Stimulated activated naive B cell treated with anti-CD40 and anti-IgM and Interleukin-4, amounts not matched to agents 10 μg/mL and 1 μg/mL and 100 μg/mL, for 72 hours (primary cell): Measurements from ENCODE around the gene VWCE.

ENCODE experiments used
- ATAC-seq, 2 donors: fragments of 150-1000 bp; cut with Tn5 transposase; replicated peaks; 2 replicates each; pipeline ENCODE4 v1.10.0; 2021; ENCODE audit warnings: moderate library complexity in 1 of 2
- DNase-seq: peaks from one replicate; pipeline ENCODE4 v3.0.0; 2021
- H3K27ac Mint-ChIP-seq: one replicate; pipeline ENCODE4 v1.8.0; 2022; ENCODE audit warnings: mild to moderate bottlenecking, mixed read lengths
- H3K27me3 Mint-ChIP-seq, 2 donors: one replicate each; pipeline ENCODE4 v1.8.0; 2022; ENCODE audit warnings: mixed read lengths in 2 of 2
- H3K36me3 Mint-ChIP-seq, 2 donors: one replicate each; pipeline ENCODE4 v1.8.0; 2022; ENCODE audit warnings: mixed read lengths in 2 of 2, mild to moderate bottlenecking in 1 of 2
- H3K4me1 Mint-ChIP-seq, 2 donors: one replicate each; pipeline ENCODE4 v1.8.0; 2022; ENCODE audit warnings: mixed read lengths in 2 of 2, mild to moderate bottlenecking in 1 of 2
- H3K4me3 Mint-ChIP-seq, 2 donors: one replicate each; pipeline ENCODE4 v1.8.0; 2022; ENCODE audit warnings: mild to moderate bottlenecking in 2 of 2, mixed read lengths in 2 of 2, moderate library complexity in 1 of 2
- H3K9me3 Mint-ChIP-seq, 2 donors: one replicate each; pipeline ENCODE4 v1.8.0; 2022; ENCODE audit warnings: mixed read lengths in 2 of 2, mild to moderate bottlenecking in 1 of 2

Gene VWCE

GRCh38 chr11:61281581-61282250 lies 13.4 kb downstream of the VWCE start:
- Mint-ChIP-seq H3K27me3 (no peaks in the 10 kb centered on the region), H3K27ac (no peak overlapping the region), H3K4me1 (no peaks in the 10 kb centered on the region), H3K36me3 (peaks cover 40 to 51% of the 10 kb centered on the region in 2 donors), H3K4me3 (no peak overlapping the region), H3K9me3 (peaks cover 0 to 5% of the 10 kb centered on the region in 2 donors)
- DNase-seq (no peak), ATAC-seq (peak; percentile 55 to 72)

GRCh38 chr11:61280883-61281580 lies 14.1 kb downstream of the VWCE start:
- Mint-ChIP-seq H3K4me1 (no peaks in the 10 kb centered on the region), H3K4me3 (no peak overlapping the region), H3K27ac (no peak overlapping the region), H3K27me3 (no peaks in the 10 kb centered on the region), H3K36me3 (peaks cover 40 to 49% of the 10 kb centered on the region in 2 donors), H3K9me3 (peaks cover 0 to 5% of the 10 kb centered on the region in 2 donors)
- ATAC-seq (no peak), DNase-seq (no peak)

GRCh38 chr11:61279934-61280659 lies 15.0 kb downstream of the VWCE start:
- no peak for ATAC-seq
- H3K4me3 Mint-ChIP-seq: no peak overlapping the region
- no peaks in the 10 kb centered on the region for H3K4me1 Mint-ChIP-seq
- no peak overlapping the region for H3K27ac Mint-ChIP-seq
- H3K36me3 Mint-ChIP-seq: peaks cover 40 to 41% of the 10 kb centered on the region in 2 donors
- peaks cover 0 to 5% of the 10 kb centered on the region in 2 donors for H3K9me3 Mint-ChIP-seq
- no peak for DNase-seq
- no peaks in the 10 kb centered on the region for H3K27me3 Mint-ChIP-seq

- ATAC-seq (no peak), DNase-seq (no peak)
- peaks cover 0 to 2% of the 10 kb centered on the region in 2 donors for H3K9me3 Mint-ChIP-seq
- no peak overlapping the region for H3K4me3 Mint-ChIP-seq
- H3K27me3 Mint-ChIP-seq: no peaks in the 10 kb centered on the region
- no peak overlapping the region for H3K27ac Mint-ChIP-seq
- peaks cover 24 to 25% of the 10 kb centered on the region in 2 donors for H3K36me3 Mint-ChIP-seq
- no peaks in the 10 kb centered on the region for H3K4me1 Mint-ChIP-seq
Measured at GRCh38 chr11:61278001-61278470, 17.1 kb downstream of the VWCE start.

GRCh38 chr11:61277186-61278000 lies 17.7 kb downstream of the VWCE start:
- H3K9me3 Mint-ChIP-seq: peaks cover 0 to 2% of the 10 kb centered on the region in 2 donors
- no peak overlapping the region for H3K4me3 Mint-ChIP-seq
- DNase-seq (no peak), ATAC-seq (no peak)
- H3K27me3 Mint-ChIP-seq: no peaks in the 10 kb centered on the region
- peaks cover 22 to 25% of the 10 kb centered on the region in 2 donors for H3K36me3 Mint-ChIP-seq
- no peak overlapping the region for H3K27ac Mint-ChIP-seq
- H3K4me1 Mint-ChIP-seq: no peaks in the 10 kb centered on the region

GRCh38 chr11:61275191-61275590 lies 19.9 kb downstream of the VWCE start:
- no peak overlapping the region for H3K27ac Mint-ChIP-seq
- H3K36me3 Mint-ChIP-seq: peaks cover 8 to 13% of the 10 kb centered on the region in 2 donors
- H3K27me3 Mint-ChIP-seq: no peaks in the 10 kb centered on the region
- H3K4me1 Mint-ChIP-seq: no peaks in the 10 kb centered on the region
- DNase-seq (no peak), ATAC-seq (no peak)
- no peak overlapping the region for H3K4me3 Mint-ChIP-seq
- no peaks in the 10 kb centered on the region for H3K9me3 Mint-ChIP-seq

- Mint-ChIP-seq H3K36me3 (peaks cover 6 to 9% of the 10 kb centered on the region in 2 donors), H3K9me3 (no peaks in the 10 kb centered on the region), H3K27ac (no peak overlapping the region), H3K4me3 (no peak overlapping the region), H3K4me1 (no peaks in the 10 kb centered on the region), H3K27me3 (no peaks in the 10 kb centered on the region)
- DNase-seq (no peak), ATAC-seq (no peak)
Measured at GRCh38 chr11:61274084-61274483, 21.0 kb downstream of the VWCE start.

GRCh38 chr11:61273178-61274078 lies 21.7 kb downstream of the VWCE start:
- DNase-seq: no peak
- H3K4me3 Mint-ChIP-seq: no peak overlapping the region
- H3K9me3 Mint-ChIP-seq: no peaks in the 10 kb centered on the region
- no peak for ATAC-seq
- H3K36me3 Mint-ChIP-seq: peaks cover 5 to 7% of the 10 kb centered on the region in 2 donors
- no peak overlapping the region for H3K27ac Mint-ChIP-seq
- H3K27me3 Mint-ChIP-seq: no peaks in the 10 kb centered on the region
- no peaks in the 10 kb centered on the region for H3K4me1 Mint-ChIP-seq

GRCh38 chr11:61272731-61273130 lies 22.4 kb downstream of the VWCE start:
- Mint-ChIP-seq H3K27ac (no peak overlapping the region), H3K36me3 (no peaks in the 10 kb centered on the region), H3K9me3 (no peaks in the 10 kb centered on the region), H3K4me3 (no peak overlapping the region), H3K4me1 (no peaks in the 10 kb centered on the region), H3K27me3 (no peaks in the 10 kb centered on the region)
- DNase-seq (no peak), ATAC-seq (no peak)

- Mint-ChIP-seq H3K27ac (no peak overlapping the region), H3K4me1 (no peaks in the 10 kb centered on the region), H3K9me3 (no peaks in the 10 kb centered on the region), H3K27me3 (no peaks in the 10 kb centered on the region), H3K4me3 (no peak overlapping the region), H3K36me3 (no peaks in the 10 kb centered on the region)
- peak in 1 of 2 donors; percentile 31 for ATAC-seq
- no peak for DNase-seq
Measured at GRCh38 chr11:61270354-61271076, 24.6 kb downstream of the VWCE start.

- ATAC-seq: no peak
- Mint-ChIP-seq H3K4me1 (no peaks in the 10 kb centered on the region), H3K9me3 (no peaks in the 10 kb centered on the region)
Measured at GRCh38 chr11:61268588-61269250, 26.4 kb downstream of the VWCE start.

GRCh38 chr11:61267437-61267841 lies 27.7 kb downstream of the VWCE start:
- H3K27ac Mint-ChIP-seq: no peak overlapping the region
- no peaks in the 10 kb centered on the region for H3K4me1 Mint-ChIP-seq
- no peak for ATAC-seq
- no peak overlapping the region for H3K4me3 Mint-ChIP-seq
- H3K27me3 Mint-ChIP-seq: no peaks in the 10 kb centered on the region
- no peak for DNase-seq
- H3K36me3 Mint-ChIP-seq: peaks cover 2 to 4% of the 10 kb centered on the region in 2 donors
- no peaks in the 10 kb centered on the region for H3K9me3 Mint-ChIP-seq

More at GRCh38 chr11:61268588-61269250, 26.4 kb downstream of the VWCE start:
- Mint-ChIP-seq H3K4me3 (no peak overlapping the region), H3K36me3 (peaks cover under 1 to 1% of the 10 kb centered on the region in 2 donors), H3K27me3 (no peaks in the 10 kb centered on the region), H3K27ac (no peak overlapping the region)
- no peak for DNase-seq
